ENCODE measurements around the gene NT5DC1. TPM values are rescaled to one million over a fixed set of nuclear protein-coding genes. Genes with fewer than 3 reads are reported as not detected.

Gene NT5DC1
- total RNA-seq = 7.6 and 8.1 TPM in 2 replicates

GRCh38 chr6:116100419-116101301, at the start of gene NT5DC1:
TSS of gene NT5DC1 (plus strand) at chr6:116100853. CDS start at chr6:116100931, 78 bp downstream.

DNA sequence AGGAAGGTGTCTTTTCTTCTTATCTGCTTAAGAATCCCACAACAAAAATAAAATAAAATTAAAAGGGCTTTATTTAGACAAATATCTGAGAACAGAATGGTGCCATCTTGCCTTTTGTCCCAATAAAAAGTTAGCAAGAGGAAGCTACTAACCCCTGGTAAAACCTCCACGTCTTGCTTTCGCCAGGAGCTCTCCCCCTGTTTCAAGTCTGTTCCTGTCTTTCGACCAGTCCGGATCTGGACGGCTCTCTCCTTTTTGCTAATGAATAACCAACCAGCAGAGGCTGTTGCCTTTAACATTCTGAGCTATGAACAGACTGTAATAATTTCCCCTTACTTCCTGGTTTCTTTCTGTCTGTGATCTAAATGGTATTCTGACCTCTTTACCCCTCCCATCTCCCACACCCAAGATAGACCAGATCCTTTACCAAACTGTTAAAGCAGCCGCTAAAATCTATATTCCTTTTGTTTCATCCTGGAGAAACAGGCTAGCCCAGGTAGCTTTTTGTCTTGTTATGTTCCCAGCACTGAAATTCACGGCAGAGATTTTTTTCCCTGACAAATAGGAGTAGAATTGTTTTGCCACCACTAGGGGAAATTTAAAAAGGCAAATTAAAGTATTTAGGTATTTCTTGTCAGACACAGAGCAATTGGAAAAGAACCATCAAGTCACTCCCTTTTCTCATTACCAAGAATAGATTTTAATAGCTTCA, 39.9 kb upstream of the NT5DC1 start, which contains the start of gene FRK:
Gene FRK (minus strand): TSS at position 320 of the 712 bp plus-strand sequence. CDS start 580 bp downstream, outside the sequence.

GRCh38 chr6:116126032-116126431, 25.4 kb downstream of the NT5DC1 start, which contains the start of gene COL10A1:
TSS of gene COL10A1 (minus strand) at chr6:116126132. CDS start at chr6:116125492, 640 bp downstream.

DNA sequence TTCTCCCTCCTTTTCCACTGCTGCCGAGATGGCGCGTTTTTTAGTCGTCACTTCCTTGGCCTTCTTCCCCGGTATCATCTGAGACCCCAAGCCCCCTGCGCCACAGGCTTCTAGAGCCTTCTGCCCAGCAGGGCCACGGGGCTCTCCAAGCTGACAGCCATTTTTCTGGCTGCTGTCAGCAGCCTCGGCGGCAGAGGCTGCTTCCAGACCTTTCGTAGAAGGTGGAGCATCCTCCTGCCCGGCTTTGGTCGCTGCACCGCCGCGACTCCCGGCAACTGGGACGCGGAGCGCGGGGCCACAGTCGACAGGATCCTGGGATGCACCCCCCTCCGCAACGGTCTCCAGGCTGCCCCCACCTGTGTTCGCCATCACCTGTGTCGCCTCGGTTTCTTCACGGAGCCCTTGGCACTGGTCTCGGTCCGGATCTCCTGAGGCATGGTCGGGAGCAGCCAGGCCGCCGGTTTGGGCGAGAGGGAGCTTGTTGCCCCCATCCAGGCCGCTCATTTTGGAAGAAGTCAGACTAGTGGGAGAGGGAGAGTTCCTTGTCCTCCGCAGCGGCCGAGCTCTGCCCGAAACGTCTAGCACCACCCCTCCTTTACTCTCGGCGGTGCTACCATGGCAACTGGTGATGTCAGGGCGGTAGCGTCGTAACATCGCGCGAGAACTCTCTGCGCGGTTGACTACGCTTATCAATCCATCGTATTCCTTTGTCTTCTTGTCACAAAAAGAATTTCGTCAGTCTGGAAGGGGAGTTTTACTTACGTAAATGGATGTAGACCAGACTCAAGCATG, 153.0 kb downstream of the NT5DC1 start, which contains the start of gene TSPYL4:
Gene TSPYL4 (minus strand): TSS at position 571 of the 792 bp plus-strand sequence. CDS start 67 bp downstream, at position 504.

GRCh38 chr6:116279232-116280160, 178.8 kb downstream of the NT5DC1 start, which contains the start of gene TSPYL1:
TSS of gene TSPYL1 (minus strand) at chr6:116279930. CDS start at chr6:116279830, 100 bp downstream.

Other genes starting within 250 kb of the NT5DC1 start
- gene FRK, start 40.0 kb upstream of the NT5DC1 start, total RNA-seq = 1.5 and 1.7 TPM in 2 replicates
- gene COL10A1, start 25.3 kb downstream of the NT5DC1 start, total RNA-seq = 5.2 and 9.9 TPM in 2 replicates
- 6.3 and 10.5 TPM in 2 replicates for gene TSPYL4, start 153.2 kb downstream of the NT5DC1 start, total RNA-seq
- 75.6 and 110 TPM in 2 replicates for gene TSPYL1, start 179.1 kb downstream of the NT5DC1 start, total RNA-seq